ENCODE data around the gene PAK1. TPM values are rescaled to one million over a fixed set of nuclear protein-coding genes. Genes with fewer than 3 reads are reported as not detected.

Gene PAK1
- total and polyA plus RNA-seq, 2 donors (not counting 3 experiments of a cell fraction or from before 2014, with no cell fraction given), result 5.6 to 12.9 TPM

- Histone ChIP-seq H3K36me3 (ENCODE audit: control insufficient read depth in 2 of 2, extremely low read depth in 1 of 2, insufficient read depth in 2 of 2, low read length in 2 of 2) (no peaks in the 10 kb centered on the region), H3K4me2 (ENCODE audit: insufficient read depth, low read length) (no peak overlapping the region), H3K9me3 (replicated peaks; ENCODE audit: control insufficient read depth, insufficient read depth, low read length) (no peaks in the 10 kb centered on the region), H3K79me2 (ENCODE audit: control insufficient read depth, insufficient read depth, low read length) (no peaks in the 10 kb centered on the region), H3K27me3 (ENCODE audit: control insufficient read depth in 2 of 2, insufficient read depth in 2 of 2, low read length in 2 of 2) (no peaks in the 10 kb centered on the region), H3K4me3 (replicated peaks in 1 of 3; ENCODE audit: insufficient read depth in 1 of 3, low read depth in 1 of 3, low read length in 3 of 3) (no peak overlapping the region), H4K20me1 (replicated peaks; ENCODE audit: control insufficient read depth, extremely low read depth, insufficient read depth, low read length) (no peaks in the 10 kb centered on the region), H2AFZ (ENCODE audit: low read depth, low read length) (no peak overlapping the region), H3K9ac (replicated peaks; ENCODE audit: extremely low read depth, insufficient read depth, low read length) (no peak overlapping the region), H3K27ac (ENCODE audit: insufficient read depth, low read depth, low read length) (no peak overlapping the region), H3K4me1 (ENCODE audit: control insufficient read depth, extremely low read depth, insufficient read depth, low read length) (no peaks in the 10 kb centered on the region), H3K9me1 (replicated peaks; ENCODE audit: control insufficient read depth, extremely low read depth, insufficient read depth, low read length) (no peaks in the 10 kb centered on the region)
- FAIRE-seq, result no peak
- no peak for TF ChIP-seq POLR2A (IDR thresholded peaks at IDR 0.05; ENCODE audit: low read depth, low read length)
- TF ChIP-seq GATA2 (IDR thresholded peaks at IDR 0.05; ENCODE audit: insufficient read depth, insufficient read length, low read depth, low read length), result no peak
- TF ChIP-seq MAX (IDR thresholded peaks at IDR 0.05; ENCODE audit: insufficient read depth, insufficient read length), result no peak
- TF ChIP-seq MYC (IDR thresholded peaks at IDR 0.05; ENCODE audit: low read depth, low read length), result no peak
- TF ChIP-seq JUN (IDR thresholded peaks at IDR 0.05; ENCODE audit: borderline replicate concordance, insufficient read depth, insufficient read length, low read depth), result no peak
- TF ChIP-seq EZH2 (IDR thresholded peaks at IDR 0.05; ENCODE audit: borderline replicate concordance, low read depth, low read length, severe bottlenecking), result no peak
- TF ChIP-seq FOS (IDR thresholded peaks at IDR 0.05; ENCODE audit: borderline replicate concordance, insufficient read depth, low read length), result no peak
- TF ChIP-seq CTCF (IDR thresholded peaks at IDR 0.05; ENCODE audit: extremely low read depth in 1 of 2, insufficient read depth in 1 of 2, low read depth in 1 of 2, low read length in 2 of 2), result no peak
- no peak for TF ChIP-seq POLR2AphosphoS5 (IDR thresholded peaks at IDR 0.05; ENCODE audit: insufficient read depth, low read depth, low read length)
- BruUV-seq (replicated peaks), result no TSS peak
- POLR2A ChIA-PET, result no interaction called here
- CTCF ChIA-PET, result no interaction called here
- intact Hi-C loops (cut with micrococcal nuclease) (no loop called here), dilution Hi-C loops (cut with MboI; ENCODE audit: extremely low pct_ligation_motif_present, low sequenced_read_pairs) (no loop called here)
- no peak for DNase-seq (ENCODE audit: low read depth, low spot score)
These were observed 76.3 kb downstream of the PAK1 start for GRCh38 chr11:77397631-77398030.

Data from endothelial cell of umbilical vein (primary cell).